Immature natural killer cell (primary cell): ENCODE measurements around the gene MCF2L. TPM values are rescaled to one million over a fixed set of nuclear protein-coding genes. Genes with fewer than 3 reads are reported as not detected.

ENCODE experiments used
- DNase-seq, 3 donors: peaks; one replicate each; pipeline ENCODE4 v3.0.0; 2022; ENCODE audit warnings: mixed read lengths in 1 of 3
- H3K27ac Mint-ChIP-seq, 6 donors: one replicate each; pipeline ENCODE4 v1.8.0; 2020; ENCODE audit warnings: mixed read lengths in 6 of 6, mild to moderate bottlenecking in 5 of 6, inconsistent platforms in 4 of 6, moderate library complexity in 3 of 6
- H3K27me3 Mint-ChIP-seq, 3 donors: one replicate each; pipeline ENCODE4 v1.8.0; 2020 to 2021; ENCODE audit warnings: low read depth in 3 of 3, mild to moderate bottlenecking in 3 of 3, mixed read lengths in 3 of 3, moderate library complexity in 3 of 3, inconsistent platforms in 1 of 3
- H3K36me3 Mint-ChIP-seq, 3 donors: one replicate each; pipeline ENCODE4 v1.8.0; 2020; ENCODE audit warnings: mixed read lengths in 3 of 3, inconsistent platforms in 2 of 3, mild to moderate bottlenecking in 2 of 3
- H3K4me1 Mint-ChIP-seq, 2 donors: one replicate each; pipeline ENCODE4 v1.8.0; 2020; ENCODE audit warnings: inconsistent platforms in 2 of 2, mild to moderate bottlenecking in 2 of 2, mixed read lengths in 2 of 2, moderate library complexity in 1 of 2
- H3K4me3 Mint-ChIP-seq, 5 donors: one replicate each; pipeline ENCODE4 v1.8.0; 2020; ENCODE audit warnings: mild to moderate bottlenecking in 5 of 5, mixed read lengths in 5 of 5, inconsistent platforms in 3 of 5, moderate library complexity in 3 of 5
- H3K9me3 Mint-ChIP-seq, 6 donors: one replicate each; pipeline ENCODE4 v1.8.0; 2020; ENCODE audit warnings: mild to moderate bottlenecking in 6 of 6, mixed read lengths in 6 of 6, inconsistent platforms in 4 of 6, moderate library complexity in 3 of 6
- polyA plus RNA-seq, 3 donors: library from polyadenylated mRNA; unstranded; fragments of 300-500 nt; fragmentation: Illumina TruSeq; gene quantifications; one replicate each; pipeline ENCODE4 v1.2.3, GENCODE V29; 2021

The MCF2L gene
- polyA plus RNA-seq, 3 donors from 2014 or later = 0.82 TPM; not detected in 2

GRCh38 chr13:113020323-113021080 is 51.5 kb downstream of the MCF2L start:
- H3K27me3 Mint-ChIP-seq = peaks cover 0 to 4% (median 1%) of the 10 kb centered on the region in 3 donors
- H3K27ac Mint-ChIP-seq = no peak overlapping the region

DNA sequence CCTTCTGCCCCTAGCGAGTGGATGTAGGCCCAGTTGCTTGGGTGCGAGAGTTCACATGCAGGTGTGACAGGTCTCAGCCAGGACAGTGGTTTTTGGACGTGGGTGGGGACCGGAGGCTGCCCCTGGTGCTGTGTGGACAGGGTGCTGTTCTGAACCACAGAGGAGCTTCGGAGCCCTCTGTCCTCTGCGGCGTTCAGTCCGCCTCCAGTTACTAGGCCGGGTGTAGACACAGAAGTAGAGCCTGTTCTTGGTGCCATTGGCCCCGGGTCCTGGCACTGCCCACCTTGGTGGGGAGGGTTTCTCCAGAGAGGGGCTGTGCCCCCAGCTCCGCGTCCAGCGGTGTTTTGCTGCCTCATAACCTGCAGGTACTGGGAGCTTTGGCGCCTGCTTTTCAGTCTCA is 52.4 kb downstream of the MCF2L start:
- Mint-ChIP-seq H3K4me1 (peaks cover 0 to 3% of the 10 kb centered on the region in 2 donors), H3K36me3 (no peaks in the 10 kb centered on the region), H3K9me3 (no peaks in the 10 kb centered on the region), H3K4me3 (no peak overlapping the region), H3K27ac (no peak overlapping the region), H3K27me3 (peaks cover 0 to 4% (median 1%) of the 10 kb centered on the region in 3 donors)
- DNase-seq = no peak

More at GRCh38 chr13:113020323-113021080, 51.5 kb downstream of the MCF2L start:
- no peak for DNase-seq
- H3K36me3 Mint-ChIP-seq = no peaks in the 10 kb centered on the region
- H3K4me3 Mint-ChIP-seq = no peak overlapping the region
- peaks cover 0 to 3% of the 10 kb centered on the region in 2 donors for H3K4me1 Mint-ChIP-seq
- no peaks in the 10 kb centered on the region for H3K9me3 Mint-ChIP-seq

- no peaks in the 10 kb centered on the region for H3K9me3 Mint-ChIP-seq
- H3K4me1 Mint-ChIP-seq = peaks cover 0 to 3% of the 10 kb centered on the region in 2 donors
- H3K4me3 Mint-ChIP-seq = no peak overlapping the region
- H3K27ac Mint-ChIP-seq = no peak overlapping the region
- H3K27me3 Mint-ChIP-seq = peaks cover under 1 to 4% (median 1%) of the 10 kb centered on the region in 3 donors
- H3K36me3 Mint-ChIP-seq = no peaks in the 10 kb centered on the region
- DNase-seq = no peak
Measured at GRCh38 chr13:113021811-113022210, 52.8 kb downstream of the MCF2L start.

DNA sequence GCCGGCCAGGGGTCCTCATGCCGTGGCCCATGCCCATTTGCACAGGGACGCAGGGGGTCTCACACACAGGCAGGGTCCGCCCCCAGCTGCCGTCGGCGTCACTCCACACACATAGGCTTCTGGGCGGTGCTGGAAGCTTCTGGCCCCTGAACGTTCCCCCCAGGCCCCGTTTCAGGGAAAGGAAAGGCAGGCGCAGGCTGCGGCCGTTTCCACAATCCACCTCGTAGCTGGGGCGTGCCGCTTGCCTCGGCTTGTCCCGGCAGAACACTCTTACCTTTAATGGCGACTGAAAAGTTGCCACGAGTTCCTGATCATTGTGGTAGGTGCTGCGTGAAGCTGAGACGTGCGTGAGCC is 53.4 kb downstream of the MCF2L start:
- H3K4me1 Mint-ChIP-seq = peaks cover 0 to 3% of the 10 kb centered on the region in 2 donors
- no peak overlapping the region for H3K4me3 Mint-ChIP-seq
- H3K27ac Mint-ChIP-seq = no peak overlapping the region
- H3K9me3 Mint-ChIP-seq = no peaks in the 10 kb centered on the region
- H3K36me3 Mint-ChIP-seq = no peaks in the 10 kb centered on the region
- peaks cover 1 to 5% (median 4%) of the 10 kb centered on the region in 3 donors for H3K27me3 Mint-ChIP-seq
- no peak for DNase-seq

- Mint-ChIP-seq H3K36me3 (no peaks in the 10 kb centered on the region), H3K4me1 (peaks cover 0 to 3% of the 10 kb centered on the region in 2 donors), H3K9me3 (no peaks in the 10 kb centered on the region), H3K27me3 (peaks cover 1 to 5% (median 4%) of the 10 kb centered on the region in 3 donors), H3K27ac (no peak overlapping the region), H3K4me3 (no peak overlapping the region)
- DNase-seq = no peak
Measured at GRCh38 chr13:113022745-113023574, 53.9 kb downstream of the MCF2L start.

DNA sequence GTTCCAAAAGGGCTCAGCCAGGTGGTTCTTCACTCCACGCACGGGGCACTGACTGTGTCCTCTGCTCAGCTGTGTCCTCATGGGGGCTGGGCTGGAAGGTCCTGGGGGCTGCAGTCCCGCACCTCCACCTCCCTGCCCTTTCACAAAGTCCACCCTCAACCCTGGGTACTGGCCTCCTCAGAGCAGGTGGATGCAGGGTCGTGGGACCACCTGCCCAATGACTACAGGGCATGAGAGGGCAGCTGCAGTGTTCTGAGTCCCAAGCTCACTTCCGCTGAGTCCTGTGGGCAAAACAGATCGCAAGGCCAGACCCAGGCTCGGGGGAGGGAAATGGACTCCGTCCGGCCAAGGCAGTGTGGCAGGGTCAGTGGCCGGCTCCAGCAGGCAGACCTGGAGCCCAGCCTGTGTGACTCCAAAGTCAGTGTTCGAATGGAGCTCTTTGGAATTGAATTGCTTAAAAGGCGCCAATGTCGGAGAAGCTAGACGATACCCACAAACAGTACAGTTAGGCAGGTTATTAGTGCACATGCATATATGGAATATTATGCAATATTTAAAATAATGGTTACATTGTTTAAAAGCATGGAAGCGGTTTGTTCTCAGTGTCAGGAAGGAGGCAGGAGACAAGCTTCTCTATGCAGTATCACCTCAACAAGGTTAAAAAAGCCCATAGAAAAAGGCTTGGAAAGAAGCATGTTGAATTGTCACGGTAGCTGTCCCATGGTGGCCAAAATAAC is 54.8 kb downstream of the MCF2L start:
- Mint-ChIP-seq H3K9me3 (no peaks in the 10 kb centered on the region), H3K4me3 (no peak overlapping the region), H3K36me3 (no peaks in the 10 kb centered on the region), H3K27me3 (peaks cover 1 to 6% (median 5%) of the 10 kb centered on the region in 3 donors), H3K27ac (no peak overlapping the region), H3K4me1 (peaks cover 0 to 3% of the 10 kb centered on the region in 2 donors)
- DNase-seq = no peak

- Mint-ChIP-seq H3K9me3 (no peaks in the 10 kb centered on the region), H3K27me3 (peaks cover 1 to 6% (median 5%) of the 10 kb centered on the region in 3 donors), H3K36me3 (no peaks in the 10 kb centered on the region), H3K4me3 (no peak overlapping the region), H3K4me1 (peaks cover 0 to 3% of the 10 kb centered on the region in 2 donors), H3K27ac (no peak overlapping the region)
- DNase-seq = no peak
Measured at GRCh38 chr13:113024466-113024865, 55.5 kb downstream of the MCF2L start.

DNA sequence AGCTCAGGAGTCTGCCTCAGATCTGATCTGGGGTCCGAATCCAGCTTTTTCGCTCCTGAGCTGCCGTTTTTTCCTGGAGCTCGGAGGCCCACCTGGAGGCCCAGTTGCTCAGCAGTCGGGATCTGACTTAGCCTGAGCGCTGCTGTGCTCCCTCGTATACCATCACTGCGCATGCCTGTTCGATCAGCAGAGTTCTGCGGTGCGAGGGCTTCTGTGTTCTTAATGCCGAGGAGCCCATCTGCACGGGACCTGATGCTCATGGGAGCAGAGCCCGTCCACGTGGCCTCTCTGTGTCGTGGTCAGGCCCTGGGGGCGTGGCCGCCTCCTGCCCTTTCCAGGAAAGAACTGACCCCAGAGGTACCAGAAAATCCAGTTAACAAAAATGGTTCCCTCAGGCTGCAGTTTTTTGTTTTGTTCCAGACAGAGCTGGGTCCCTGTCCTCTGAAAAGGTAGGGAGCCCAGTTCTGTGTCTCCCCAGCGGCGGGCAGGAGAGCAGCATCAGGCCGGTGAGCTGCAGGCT is 57.4 kb downstream of the MCF2L start:
- Mint-ChIP-seq H3K9me3 (no peaks in the 10 kb centered on the region), H3K27ac (no peak overlapping the region), H3K4me1 (no peaks in the 10 kb centered on the region), H3K36me3 (no peaks in the 10 kb centered on the region), H3K27me3 (peaks cover 3 to 7% (median 6%) of the 10 kb centered on the region in 3 donors), H3K4me3 (no peak overlapping the region)
- no peak for DNase-seq

GRCh38 chr13:113027095-113027494 is 58.1 kb downstream of the MCF2L start:
- H3K4me1 Mint-ChIP-seq = no peaks in the 10 kb centered on the region
- H3K27ac Mint-ChIP-seq = no peak overlapping the region
- no peak for DNase-seq
- H3K4me3 Mint-ChIP-seq = no peak overlapping the region
- no peaks in the 10 kb centered on the region for H3K9me3 Mint-ChIP-seq
- H3K36me3 Mint-ChIP-seq = no peaks in the 10 kb centered on the region
- H3K27me3 Mint-ChIP-seq = peaks cover 3 to 7% (median 6%) of the 10 kb centered on the region in 3 donors

DNA sequence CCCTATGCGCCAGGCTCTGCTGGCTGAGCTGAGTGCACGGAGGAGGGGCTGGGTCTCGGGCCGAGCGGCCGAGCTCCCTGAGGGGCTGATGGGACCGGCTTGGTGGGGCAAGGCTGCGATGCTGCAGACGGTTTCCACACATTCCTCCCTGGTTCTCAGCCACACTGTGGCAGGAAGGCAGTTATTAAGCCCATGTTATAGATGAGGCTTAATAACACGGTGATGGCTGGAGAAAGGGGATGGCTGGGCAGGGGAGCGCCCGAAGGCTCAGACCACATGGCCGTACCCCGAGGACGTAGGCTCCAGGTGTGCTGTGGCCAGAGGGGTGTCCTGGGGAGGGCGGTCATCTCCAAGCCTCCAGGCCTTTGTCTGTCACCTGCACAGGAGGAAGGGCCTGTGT is 58.6 kb downstream of the MCF2L start:
- H3K9me3 Mint-ChIP-seq = no peaks in the 10 kb centered on the region
- H3K27me3 Mint-ChIP-seq = peaks cover 3 to 7% (median 6%) of the 10 kb centered on the region in 3 donors
- no peak overlapping the region for H3K4me3 Mint-ChIP-seq
- H3K36me3 Mint-ChIP-seq = no peaks in the 10 kb centered on the region
- DNase-seq = no peak
- no peak overlapping the region for H3K27ac Mint-ChIP-seq
- no peaks in the 10 kb centered on the region for H3K4me1 Mint-ChIP-seq

DNA sequence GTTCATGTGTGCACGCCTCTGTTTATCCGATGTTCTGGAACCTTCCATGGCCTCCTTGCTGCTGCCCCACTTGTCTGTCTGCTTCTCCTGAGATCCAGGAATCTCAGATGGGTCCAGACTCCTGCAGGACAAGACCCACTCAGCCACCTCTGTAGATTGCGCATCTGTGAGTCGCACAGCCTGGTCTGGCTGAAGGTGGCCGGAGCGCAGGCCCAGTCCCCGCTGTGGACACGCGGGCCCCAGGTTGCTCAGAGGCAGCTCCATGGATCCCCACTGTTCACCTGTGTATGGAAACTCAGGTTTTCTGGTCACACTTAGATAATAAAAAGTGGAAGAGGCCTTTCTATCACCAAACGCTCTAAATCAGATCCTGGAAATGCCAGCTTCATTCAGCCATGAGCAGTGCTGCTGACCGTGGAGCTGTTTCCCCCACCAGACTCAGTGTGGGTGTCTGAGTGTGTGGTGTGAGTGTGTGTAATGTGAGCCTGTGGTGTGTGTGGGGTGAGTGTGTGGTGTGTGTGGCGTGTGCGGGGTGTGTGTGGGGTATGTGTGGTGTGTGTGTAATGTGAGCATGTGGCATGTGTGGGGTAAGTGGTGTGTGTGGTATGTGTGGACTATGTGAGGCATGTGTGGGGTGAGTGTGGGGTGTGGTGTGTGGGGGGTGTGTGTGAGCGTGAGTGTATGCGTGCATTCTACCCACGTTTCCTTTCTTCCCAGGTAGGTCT is 59.5 kb downstream of the MCF2L start:
- Mint-ChIP-seq H3K27me3 (peaks cover 3 to 7% (median 4%) of the 10 kb centered on the region in 3 donors), H3K27ac (no peak overlapping the region), H3K36me3 (no peaks in the 10 kb centered on the region), H3K9me3 (no peaks in the 10 kb centered on the region), H3K4me3 (no peak overlapping the region), H3K4me1 (no peaks in the 10 kb centered on the region)
- no peak for DNase-seq

DNA sequence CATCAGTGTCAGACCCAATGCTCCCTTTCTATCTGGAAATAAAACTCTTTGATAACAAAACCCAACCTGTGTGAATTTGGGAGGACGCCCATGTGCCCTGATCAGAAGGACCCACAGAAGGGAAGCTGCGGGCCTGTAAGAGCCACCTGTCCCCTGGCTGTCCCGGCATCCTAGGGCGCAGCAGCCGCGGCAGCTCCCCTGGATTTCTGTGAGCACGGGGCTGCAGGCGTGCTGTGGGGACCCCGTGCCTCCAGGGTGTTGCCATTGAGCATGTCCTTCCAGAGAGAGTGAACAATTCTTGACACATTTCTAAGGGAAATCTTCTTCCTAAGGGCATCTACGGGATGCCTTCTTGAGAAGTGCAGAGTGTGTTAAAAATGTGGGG is 60.0 kb downstream of the MCF2L start:
- peaks cover 3 to 7% (median 4%) of the 10 kb centered on the region in 3 donors for H3K27me3 Mint-ChIP-seq
- H3K4me1 Mint-ChIP-seq = no peaks in the 10 kb centered on the region
- H3K27ac Mint-ChIP-seq = no peak overlapping the region
- DNase-seq = no peak
- H3K9me3 Mint-ChIP-seq = no peaks in the 10 kb centered on the region
- H3K4me3 Mint-ChIP-seq = no peak overlapping the region
- no peaks in the 10 kb centered on the region for H3K36me3 Mint-ChIP-seq
